Measurements from ENCODE around the gene HSD11B2.
"Not testable (repeated sequence)": the region's sequence is repeated elsewhere in the genome, so short reads cannot be mapped to it uniquely, and the experiment has no call there.

Gene HSD11B2

GRCh38 chr16:67415421-67415820 lies 15.5 kb upstream of the HSD11B2 start:
- H3K4ac ChIP-seq (ENCODE audit: low read depth in 1 of 2, low read length in 2 of 2); H3K14ac ChIP-seq (ENCODE audit: low read length in 2 of 2); H3K36me3 ChIP-seq (ENCODE audit: control insufficient read depth in 1 of 2, insufficient read depth in 2 of 2, low read depth in 1 of 2, low read length in 2 of 2); H2AFZ ChIP-seq (ENCODE audit: low read depth, low read length); H2BK12ac ChIP-seq (ENCODE audit: low read length in 2 of 2); H3K18ac ChIP-seq (ENCODE audit: low read depth in 1 of 2, low read length in 2 of 2); H3K27me3 ChIP-seq (ENCODE audit: control insufficient read depth in 1 of 2, insufficient read depth in 1 of 2, low read length in 2 of 2); H2BK5ac ChIP-seq (ENCODE audit: low read depth, low read length, poor library complexity, severe bottlenecking); H3K9me3 ChIP-seq (ENCODE audit: control insufficient read depth, low read length); H4K91ac ChIP-seq (ENCODE audit: low read length); DNase-seq; H3K79me1 ChIP-seq (replicated peaks; ENCODE audit: low read length, poor library complexity, severe bottlenecking); H3K4me1 ChIP-seq (ENCODE audit: control insufficient read depth, insufficient read depth, low read depth, low read length); H2AK5ac ChIP-seq (ENCODE audit: low read length, severe bottlenecking); H3K27ac ChIP-seq (ENCODE audit: low read length, poor library complexity, severe bottlenecking); H3K23ac ChIP-seq (ENCODE audit: low read length in 2 of 2); H2BK120ac ChIP-seq (ENCODE audit: low read depth, low read length); H2BK15ac ChIP-seq (ENCODE audit: low read depth, poor library complexity, severe bottlenecking); H4K8ac ChIP-seq (ENCODE audit: low read length): not testable (repeated sequence)
- H3K4me3 ChIP-seq (ENCODE audit: insufficient read depth in 1 of 2, low read depth in 1 of 2, low read length in 2 of 2): peak overlapping the region in 1 of 2 experiments; percentile 89
- peak overlapping the region; percentile 86 for H3K4me2 ChIP-seq (ENCODE audit: low read length, poor library complexity, severe bottlenecking)
- peak overlapping the region; percentile 97 for H3K9ac ChIP-seq (ENCODE audit: low read length)
- 98% methylated on average over 19 of the region's 19 CpGs for WGBS

- Histone ChIP-seq H2BK120ac (ENCODE audit: low read depth, low read length) (peak within 1 kb of the TSS; percentile 13), H4K8ac (ENCODE audit: low read length) (peak within 1 kb of the TSS; percentile 83), H3K4ac (ENCODE audit: low read depth in 1 of 2, low read length in 2 of 2) (peak within 1 kb of the TSS in 1 of 2 experiments; percentile 74), H3K79me1 (replicated peaks; ENCODE audit: low read length, poor library complexity, severe bottlenecking) (peaks cover 4% of the 10 kb centered on the region), H4K91ac (ENCODE audit: low read length) (peak within 1 kb of the TSS; percentile 58), H3K4me2 (ENCODE audit: low read length, poor library complexity, severe bottlenecking) (peak within 1 kb of the TSS; percentile 86), H2AK5ac (ENCODE audit: low read length, severe bottlenecking) (no peak within 1 kb of the TSS), H3K9ac (ENCODE audit: low read length) (peak within 1 kb of the TSS; percentile 97), H2BK5ac (ENCODE audit: low read depth, low read length, poor library complexity, severe bottlenecking) (no peak within 1 kb of the TSS), H3K4me1 (ENCODE audit: control insufficient read depth, insufficient read depth, low read depth, low read length) (peaks cover 2% of the 10 kb centered on the region), H3K23ac (ENCODE audit: low read length in 2 of 2) (no peak within 1 kb of the TSS), H2BK12ac (ENCODE audit: low read length in 2 of 2) (peak within 1 kb of the TSS in 1 of 2 experiments; percentile 16), H3K4me3 (ENCODE audit: insufficient read depth in 1 of 2, low read depth in 1 of 2, low read length in 2 of 2) (peak within 1 kb of the TSS; percentile 78 to 89), H3K14ac (ENCODE audit: low read length in 2 of 2) (peak within 1 kb of the TSS in 1 of 2 experiments; percentile 79), H2AFZ (ENCODE audit: low read depth, low read length) (peak within 1 kb of the TSS; percentile 83), H2BK15ac (ENCODE audit: low read depth, poor library complexity, severe bottlenecking) (peak within 1 kb of the TSS; percentile 33), H3K9me3 (ENCODE audit: control insufficient read depth, low read length) (no peaks in the 10 kb centered on the region), H3K36me3 (ENCODE audit: control insufficient read depth in 1 of 2, insufficient read depth in 2 of 2, low read depth in 1 of 2, low read length in 2 of 2) (peaks cover 0 to 5% of the 10 kb centered on the region in 2 experiments), H3K18ac (ENCODE audit: low read depth in 1 of 2, low read length in 2 of 2) (peak within 1 kb of the TSS in 1 of 2 experiments; percentile 46), H3K27me3 (ENCODE audit: control insufficient read depth in 1 of 2, insufficient read depth in 1 of 2, low read length in 2 of 2) (peaks cover 0 to 8% of the 10 kb centered on the region in 2 experiments), H3K27ac (ENCODE audit: low read length, poor library complexity, severe bottlenecking) (no peak within 1 kb of the TSS)
- 5% methylated on average over 64 of the region's 73 CpGs for WGBS
- peak; percentile 75 for DNase-seq
Measured at GRCh38 chr16:67415872-67416793, 14.8 kb upstream of the HSD11B2 start, which contains the start of gene ZDHHC1. Gene ZDHHC1 (minus strand): TSS chr16:67416477. CDS start chr16:67407775, 8,702 bp downstream.

GRCh38 chr16:67417333-67418061 lies 13.4 kb upstream of the HSD11B2 start:
- Histone ChIP-seq H2BK15ac (ENCODE audit: low read depth, poor library complexity, severe bottlenecking) (no peak overlapping the region), H3K9ac (ENCODE audit: low read length) (peak overlapping the region; percentile 97), H3K4me3 (ENCODE audit: insufficient read depth in 1 of 2, low read depth in 1 of 2, low read length in 2 of 2) (no peak overlapping the region), H3K4me2 (ENCODE audit: low read length, poor library complexity, severe bottlenecking) (no peak overlapping the region), H2BK5ac (ENCODE audit: low read depth, low read length, poor library complexity, severe bottlenecking) (no peak overlapping the region), H3K79me1 (replicated peaks; ENCODE audit: low read length, poor library complexity, severe bottlenecking) (peaks cover 3% of the 10 kb centered on the region), H3K18ac (ENCODE audit: low read depth in 1 of 2, low read length in 2 of 2) (no peak overlapping the region), H3K27ac (ENCODE audit: low read length, poor library complexity, severe bottlenecking) (no peak overlapping the region), H4K91ac (ENCODE audit: low read length) (no peak overlapping the region), H2AK5ac (ENCODE audit: low read length, severe bottlenecking) (no peak overlapping the region), H2BK12ac (ENCODE audit: low read length in 2 of 2) (no peak overlapping the region), H3K23ac (ENCODE audit: low read length in 2 of 2) (no peak overlapping the region), H3K4me1 (ENCODE audit: control insufficient read depth, insufficient read depth, low read depth, low read length) (peaks cover 2% of the 10 kb centered on the region), H3K27me3 (ENCODE audit: control insufficient read depth in 1 of 2, insufficient read depth in 1 of 2, low read length in 2 of 2) (peaks cover 0 to 16% of the 10 kb centered on the region in 2 experiments), H3K4ac (ENCODE audit: low read depth in 1 of 2, low read length in 2 of 2) (no peak overlapping the region), H4K8ac (ENCODE audit: low read length) (no peak overlapping the region), H3K14ac (ENCODE audit: low read length in 2 of 2) (no peak overlapping the region), H2AFZ (ENCODE audit: low read depth, low read length) (no peak overlapping the region), H3K9me3 (ENCODE audit: control insufficient read depth, low read length) (no peaks in the 10 kb centered on the region), H3K36me3 (ENCODE audit: control insufficient read depth in 1 of 2, insufficient read depth in 2 of 2, low read depth in 1 of 2, low read length in 2 of 2) (peaks cover 0 to 5% of the 10 kb centered on the region in 2 experiments), H2BK120ac (ENCODE audit: low read depth, low read length) (no peak overlapping the region)
- DNase-seq: no peak
- WGBS: 85% methylated on average over 1 of the region's 2 CpGs

GRCh38 chr16:67419502-67419901 lies 11.4 kb upstream of the HSD11B2 start:
- Histone ChIP-seq H3K4ac (ENCODE audit: low read depth in 1 of 2, low read length in 2 of 2) (no peak overlapping the region), H2AFZ (ENCODE audit: low read depth, low read length) (no peak overlapping the region), H2BK5ac (ENCODE audit: low read depth, low read length, poor library complexity, severe bottlenecking) (no peak overlapping the region), H3K23ac (ENCODE audit: low read length in 2 of 2) (no peak overlapping the region), H3K18ac (ENCODE audit: low read depth in 1 of 2, low read length in 2 of 2) (no peak overlapping the region), H3K79me1 (replicated peaks; ENCODE audit: low read length, poor library complexity, severe bottlenecking) (peaks cover 3% of the 10 kb centered on the region), H3K9me3 (ENCODE audit: control insufficient read depth, low read length) (no peaks in the 10 kb centered on the region), H4K8ac (ENCODE audit: low read length) (no peak overlapping the region), H4K91ac (ENCODE audit: low read length) (no peak overlapping the region), H3K27ac (ENCODE audit: low read length, poor library complexity, severe bottlenecking) (no peak overlapping the region), H3K9ac (ENCODE audit: low read length) (no peak overlapping the region), H2BK15ac (ENCODE audit: low read depth, poor library complexity, severe bottlenecking) (no peak overlapping the region), H2AK5ac (ENCODE audit: low read length, severe bottlenecking) (no peak overlapping the region), H3K36me3 (ENCODE audit: control insufficient read depth in 1 of 2, insufficient read depth in 2 of 2, low read depth in 1 of 2, low read length in 2 of 2) (peaks cover 0 to 2% of the 10 kb centered on the region in 2 experiments), H3K4me1 (ENCODE audit: control insufficient read depth, insufficient read depth, low read depth, low read length) (peaks cover 2% of the 10 kb centered on the region), H3K27me3 (ENCODE audit: control insufficient read depth in 1 of 2, insufficient read depth in 1 of 2, low read length in 2 of 2) (peaks cover 0 to 33% of the 10 kb centered on the region in 2 experiments), H3K4me3 (ENCODE audit: insufficient read depth in 1 of 2, low read depth in 1 of 2, low read length in 2 of 2) (no peak overlapping the region), H3K14ac (ENCODE audit: low read length in 2 of 2) (no peak overlapping the region), H3K4me2 (ENCODE audit: low read length, poor library complexity, severe bottlenecking) (no peak overlapping the region), H2BK12ac (ENCODE audit: low read length in 2 of 2) (no peak overlapping the region), H2BK120ac (ENCODE audit: low read depth, low read length) (no peak overlapping the region)
- no peak for DNase-seq
- WGBS: 88% methylated on average over 2 of the region's 3 CpGs

All from mesenchymal stem cell (in vitro differentiated cells and primary cell).